Skeletal muscle tissue (tissue), 4 donors: ENCODE data around the gene OSBPL9. TPM values are rescaled to one million over a fixed set of nuclear protein-coding genes. Genes with fewer than 3 reads are reported as not detected.
"Not testable (repeated sequence)": the region's sequence is repeated elsewhere in the genome, so short reads cannot be mapped to it uniquely, and the experiment has no call there.

Experiments
- H3K27ac ChIP-seq: one replicate; pipeline ENCODE4 v1.7.0; 2013; ENCODE audit warnings: mild to moderate bottlenecking, low read depth, low read length, inconsistent platforms
- H3K27me3 ChIP-seq, 3 donors: one replicate each; pipeline ENCODE4 v1.7.0; 2013; ENCODE audit warnings: low read length in 3 of 3; ENCODE audit not compliant: control insufficient read depth in 3 of 3, insufficient read depth in 3 of 3
- H3K36me3 ChIP-seq, 3 donors: one replicate each; pipeline ENCODE4 v1.7.0; 2013; ENCODE audit warnings: low read length in 3 of 3; ENCODE audit not compliant: control insufficient read depth in 3 of 3, insufficient read depth in 3 of 3
- H3K4me1 ChIP-seq, 3 donors: one replicate each; pipeline ENCODE4 v1.7.0; 2013; ENCODE audit warnings: low read length in 3 of 3, mild to moderate bottlenecking in 3 of 3; ENCODE audit not compliant: control insufficient read depth in 3 of 3, insufficient read depth in 3 of 3
- H3K4me3 ChIP-seq, 3 donors: one replicate each; pipeline ENCODE4 v1.7.0; 2013; ENCODE audit warnings: low read length in 3 of 3
- H3K9ac ChIP-seq, 3 donors: one replicate each; pipeline ENCODE4 v1.7.0; 2013; ENCODE audit warnings: low read length in 3 of 3, mild to moderate bottlenecking in 3 of 3, moderate library complexity in 2 of 3, low read depth in 1 of 3
- H3K9me3 ChIP-seq, 3 donors: one replicate each; pipeline ENCODE4 v1.7.0; 2013; ENCODE audit warnings: low read length in 3 of 3; ENCODE audit not compliant: control insufficient read depth in 3 of 3
- total RNA-seq: library from RNA; depleted of rRNA; stranded (reverse); fragments of >200 nt; gene quantifications from one replicate; pipeline ENCODE4 v1.2.3, GENCODE V29; 2014
- donor health status: Osteomylitis.

OSBPL9 gene
- total RNA-seq, 1 donor from 2014 or later = 80.9 TPM

GRCh38 chr1:51605961-51606723 lies 10.8 kb upstream of the OSBPL9 start:
- peak overlapping the region in 2 of 3 donors; percentile 22 to 58 for H3K9ac ChIP-seq
- no peaks in the 10 kb centered on the region for H3K27me3 ChIP-seq
- peaks cover 8 to 17% (median 11%) of the 10 kb centered on the region in 3 donors for H3K4me1 ChIP-seq
- H3K27ac ChIP-seq = peak overlapping the region; percentile 58
- peak overlapping the region in 1 of 3 donors; percentile 40 for H3K4me3 ChIP-seq
- no peaks in the 10 kb centered on the region for H3K36me3 ChIP-seq
- no peaks in the 10 kb centered on the region for H3K9me3 ChIP-seq

- no peaks in the 10 kb centered on the region for H3K36me3 ChIP-seq
- peaks cover 8 to 15% (median 10%) of the 10 kb centered on the region in 3 donors for H3K4me1 ChIP-seq
- H3K9ac ChIP-seq = no peak overlapping the region
- no peak overlapping the region for H3K4me3 ChIP-seq
- H3K27me3 ChIP-seq = no peaks in the 10 kb centered on the region
- H3K27ac ChIP-seq = no peak overlapping the region
- no peaks in the 10 kb centered on the region for H3K9me3 ChIP-seq
These were observed 9.2 kb upstream of the OSBPL9 start for GRCh38 chr1:51607681-51608095.

GRCh38 chr1:51610104-51610503 lies 6.8 kb upstream of the OSBPL9 start:
- not testable (repeated sequence) for H3K27ac ChIP-seq, H3K9ac ChIP-seq, H3K27me3 ChIP-seq, H3K4me3 ChIP-seq, H3K36me3 ChIP-seq, H3K9me3 ChIP-seq
- H3K4me1 ChIP-seq = peaks cover 17 to 21% (median 18%) of the 10 kb centered on the region in 3 donors

GRCh38 chr1:51610637-51611036 lies 6.3 kb upstream of the OSBPL9 start:
- Histone ChIP-seq H3K4me1 (peaks cover 17 to 21% (median 18%) of the 10 kb centered on the region in 3 donors), H3K4me3 (no peak overlapping the region), H3K27me3 (no peaks in the 10 kb centered on the region), H3K9ac (peak overlapping the region in 1 of 3 donors; percentile 5), H3K36me3 (no peaks in the 10 kb centered on the region), H3K27ac (peak overlapping the region; percentile 84), H3K9me3 (no peaks in the 10 kb centered on the region)

- H3K4me1 ChIP-seq = peaks cover 12 to 19% (median 14%) of the 10 kb centered on the region in 3 donors
- peak overlapping the region; percentile 20 to 33 (median 33) for H3K9ac ChIP-seq
- no peaks in the 10 kb centered on the region for H3K27me3 ChIP-seq
- peaks cover 0 to 3% (median 0%) of the 10 kb centered on the region in 3 donors for H3K36me3 ChIP-seq
- H3K27ac ChIP-seq = peak overlapping the region; percentile 84
- H3K4me3 ChIP-seq = no peak overlapping the region
- no peaks in the 10 kb centered on the region for H3K9me3 ChIP-seq
These were observed 4.4 kb upstream of the OSBPL9 start for GRCh38 chr1:51612447-51612961.

- Histone ChIP-seq H3K27me3 (no peaks in the 10 kb centered on the region), H3K9ac (peak overlapping the region in 1 of 3 donors; percentile 45), H3K4me1 (peaks cover 27 to 37% (median 34%) of the 10 kb centered on the region in 3 donors), H3K36me3 (peaks cover 0 to 3% (median 0%) of the 10 kb centered on the region in 3 donors), H3K9me3 (no peaks in the 10 kb centered on the region), H3K27ac (peak overlapping the region; percentile 70), H3K4me3 (peak overlapping the region in 1 of 3 donors; percentile 92)
These were observed 1.1 kb upstream of the OSBPL9 start for GRCh38 chr1:51615780-51616291.

GRCh38 chr1:51616490-51616889 lies 402 bp upstream of the OSBPL9 start:
- H3K27me3 ChIP-seq = no peaks in the 10 kb centered on the region
- no peaks in the 10 kb centered on the region for H3K9me3 ChIP-seq
- peaks cover 0 to 3% (median 0%) of the 10 kb centered on the region in 3 donors for H3K36me3 ChIP-seq
- H3K4me3 ChIP-seq = peak overlapping the region; percentile 34 to 92 (median 59)
- H3K4me1 ChIP-seq = peaks cover 32 to 40% (median 37%) of the 10 kb centered on the region in 3 donors
- H3K9ac ChIP-seq = peak overlapping the region in 2 of 3 donors; percentile 45 to 47
- H3K27ac ChIP-seq = peak overlapping the region; percentile 70

GRCh38 chr1:51618715-51619114 lies 1.8 kb downstream of the OSBPL9 start:
- Histone ChIP-seq H3K27ac (peak overlapping the region; percentile 97), H3K4me1 (peaks cover 40 to 53% (median 46%) of the 10 kb centered on the region in 3 donors), H3K9me3 (no peaks in the 10 kb centered on the region)

GRCh38 chr1:51620470-51620869 lies 3.6 kb downstream of the OSBPL9 start:
- Histone ChIP-seq H3K36me3 (peaks cover 0 to 3% (median 0%) of the 10 kb centered on the region in 3 donors), H3K4me3 (peak overlapping the region in 2 of 3 donors; percentile 3 to 49), H3K9me3 (no peaks in the 10 kb centered on the region), H3K9ac (peak overlapping the region in 1 of 3 donors; percentile 10), H3K27me3 (no peaks in the 10 kb centered on the region), H3K4me1 (peaks cover 37 to 50% (median 45%) of the 10 kb centered on the region in 3 donors), H3K27ac (peak overlapping the region; percentile 97)

More at GRCh38 chr1:51618715-51619114, 1.8 kb downstream of the OSBPL9 start:
- no peaks in the 10 kb centered on the region for H3K27me3 ChIP-seq
- H3K36me3 ChIP-seq = peaks cover 0 to 3% (median 0%) of the 10 kb centered on the region in 3 donors
- peak overlapping the region; percentile 4 to 95 (median 93) for H3K9ac ChIP-seq
- H3K4me3 ChIP-seq = peak overlapping the region; percentile 92 to 99 (median 95)

GRCh38 chr1:51621161-51621560 lies 4.3 kb downstream of the OSBPL9 start:
- peak overlapping the region; percentile 69 for H3K27ac ChIP-seq
- H3K4me1 ChIP-seq = peaks cover 37 to 50% (median 43%) of the 10 kb centered on the region in 3 donors
- H3K27me3 ChIP-seq = no peaks in the 10 kb centered on the region
- H3K9me3 ChIP-seq = no peaks in the 10 kb centered on the region
- no peak overlapping the region for H3K9ac ChIP-seq
- H3K36me3 ChIP-seq = peaks cover 0 to 3% (median 0%) of the 10 kb centered on the region in 3 donors
- H3K4me3 ChIP-seq = no peak overlapping the region
